Measurements from ENCODE around the gene DET1. TPM values are rescaled to one million over a fixed set of nuclear protein-coding genes. Genes with fewer than 3 reads are reported as not detected.
A peak's percentile ranks its signal among the peaks of the same experiment; 100 is the strongest.
"Not testable (repeated sequence)": the region's sequence is repeated elsewhere in the genome, so short reads cannot be mapped to it uniquely, and the experiment has no call there.

The DET1 gene
- polyA plus RNA-seq: 1.1 TPM

DNA sequence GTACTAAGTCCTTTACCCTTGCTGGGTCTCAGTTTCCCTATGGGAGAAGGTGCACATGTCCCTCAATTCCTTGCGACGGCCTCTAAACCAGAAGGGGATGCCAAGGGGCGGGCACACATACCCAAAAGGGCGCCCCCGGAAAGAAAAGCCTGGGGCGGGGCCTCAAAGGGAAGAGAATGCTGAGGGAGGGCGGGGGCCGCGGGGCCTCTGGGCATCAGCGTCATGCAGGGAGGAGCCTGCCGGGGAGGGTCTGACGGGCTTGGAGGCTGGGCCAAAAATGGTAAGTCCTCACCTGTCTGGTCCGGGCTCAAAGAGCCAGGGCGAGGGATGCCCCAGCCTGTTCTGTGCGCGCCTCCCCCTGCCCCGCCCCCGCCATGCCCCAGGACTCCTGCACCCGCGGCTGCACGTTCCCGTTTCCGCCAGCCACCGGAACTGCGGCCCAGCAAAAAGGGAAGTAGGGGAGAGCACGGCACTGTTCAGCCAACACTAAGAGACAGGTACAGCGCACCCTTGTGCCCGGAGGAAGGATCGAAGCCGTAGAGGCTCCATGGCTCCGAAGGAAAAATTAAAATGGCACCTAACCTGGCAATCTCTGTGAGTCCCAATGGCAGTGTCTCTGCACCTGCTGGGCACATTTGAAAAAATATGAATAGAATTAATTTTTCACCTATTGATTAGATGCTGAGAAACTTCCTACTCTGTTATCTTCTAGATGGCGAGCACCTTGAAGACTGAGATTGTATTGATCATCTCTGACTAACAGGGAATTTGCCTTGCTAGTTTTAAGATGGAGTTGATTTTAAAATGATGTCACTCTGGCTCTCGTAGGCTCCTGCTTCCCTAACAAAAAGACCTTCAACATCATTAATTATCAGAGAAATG lies at the start of gene DET1:
TSS of gene DET1 (minus strand) at position 434 of the 882 bp plus-strand sequence. CDS start 14,976 bp downstream, outside the sequence.
- H3K9me3 Mint-ChIP-seq: no peaks in the 10 kb centered on the region
- H3K36me3 Mint-ChIP-seq: peaks cover 7% of the 10 kb centered on the region
- H3K27me3 Mint-ChIP-seq: no peaks in the 10 kb centered on the region
- peaks cover 5 to 8% (median 7%) of the 10 kb centered on the region in 3 donors for H3K4me1 Mint-ChIP-seq
- peak within 1 kb of the TSS; percentile 92 to 99 (median 96) for H3K4me3 Mint-ChIP-seq
- peak within 1 kb of the TSS; percentile 67 to 98 (median 94) for H3K27ac Mint-ChIP-seq

DNA sequence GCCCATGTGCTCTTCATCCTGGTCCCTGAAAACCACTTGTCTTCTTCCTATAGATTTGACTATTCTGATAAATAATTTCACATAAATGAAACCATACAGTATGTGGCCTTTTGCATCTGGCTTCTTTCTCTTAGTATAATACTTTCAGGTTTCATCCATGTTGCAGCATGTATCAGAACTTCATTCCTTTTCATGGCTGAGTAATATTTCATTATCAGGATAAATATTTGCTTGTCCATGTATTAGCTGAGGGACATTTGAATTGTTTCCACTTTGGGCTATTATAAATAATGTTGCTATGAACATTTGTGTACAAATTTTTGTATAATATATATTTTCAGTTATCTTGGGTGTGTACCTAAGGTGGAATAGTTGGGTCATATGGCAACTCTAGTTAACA lies 44.9 kb upstream of the DET1 start:
- Mint-ChIP-seq H3K27ac (no peak overlapping the region), H3K4me1 (no peaks in the 10 kb centered on the region), H3K36me3 (no peaks in the 10 kb centered on the region), H3K27me3 (peaks cover 3% of the 10 kb centered on the region), H3K4me3 (no peak overlapping the region), H3K9me3 (no peaks in the 10 kb centered on the region)

GRCh38 chr15:88590759-88591158 lies 44.3 kb upstream of the DET1 start:
- Mint-ChIP-seq H3K27ac (no peak overlapping the region), H3K4me3 (no peak overlapping the region), H3K4me1 (no peaks in the 10 kb centered on the region), H3K9me3 (no peaks in the 10 kb centered on the region), H3K27me3 (peaks cover 3% of the 10 kb centered on the region), H3K36me3 (no peaks in the 10 kb centered on the region)

GRCh38 chr15:88586401-88587162 lies 40.1 kb upstream of the DET1 start:
- no peak overlapping the region for H3K27ac Mint-ChIP-seq
- H3K36me3 Mint-ChIP-seq: no peaks in the 10 kb centered on the region
- no peaks in the 10 kb centered on the region for H3K9me3 Mint-ChIP-seq
- peaks cover 3% of the 10 kb centered on the region for H3K27me3 Mint-ChIP-seq
- H3K4me3 Mint-ChIP-seq: no peak overlapping the region
- H3K4me1 Mint-ChIP-seq: no peaks in the 10 kb centered on the region

- no peaks in the 10 kb centered on the region for H3K27me3 Mint-ChIP-seq
- no peaks in the 10 kb centered on the region for H3K9me3 Mint-ChIP-seq
- H3K4me1 Mint-ChIP-seq: no peaks in the 10 kb centered on the region
- H3K27ac Mint-ChIP-seq: no peak overlapping the region
- H3K36me3 Mint-ChIP-seq: no peaks in the 10 kb centered on the region
- no peak overlapping the region for H3K4me3 Mint-ChIP-seq
Measured at GRCh38 chr15:88580532-88580931, 34.1 kb upstream of the DET1 start.

- Mint-ChIP-seq H3K27me3 (peaks cover under 1% of the 10 kb centered on the region), H3K9me3 (peaks cover 0 to 2% (median 0%) of the 10 kb centered on the region in 3 donors), H3K27ac (no peak overlapping the region), H3K4me1 (no peaks in the 10 kb centered on the region), H3K4me3 (no peak overlapping the region), H3K36me3 (no peaks in the 10 kb centered on the region)
Measured at GRCh38 chr15:88579322-88579721, 32.8 kb upstream of the DET1 start.

DNA sequence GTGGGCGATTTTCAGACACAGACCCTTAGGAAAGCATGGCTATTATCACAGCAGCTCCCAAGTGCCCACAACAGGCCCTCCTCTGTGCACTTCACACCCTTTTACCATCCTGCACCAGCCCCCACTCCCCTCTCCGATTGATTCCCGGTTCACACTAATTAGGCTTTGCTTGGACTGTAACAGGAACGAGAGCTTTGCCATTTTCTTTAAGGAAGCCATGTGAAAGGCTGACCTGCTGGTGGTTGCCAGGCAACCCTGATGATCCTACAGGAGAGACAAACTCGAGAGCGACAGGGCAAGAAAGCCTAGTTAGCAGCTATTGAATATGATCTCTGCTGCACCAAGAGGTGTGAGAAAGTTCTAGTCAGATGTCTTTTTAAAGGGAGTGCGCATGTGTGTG lies 28.2 kb upstream of the DET1 start:
- Mint-ChIP-seq H3K27ac (no peak overlapping the region), H3K9me3 (peaks cover 0 to 2% (median 0%) of the 10 kb centered on the region in 3 donors), H3K4me3 (no peak overlapping the region), H3K36me3 (no peaks in the 10 kb centered on the region), H3K27me3 (peaks cover 5% of the 10 kb centered on the region), H3K4me1 (no peaks in the 10 kb centered on the region)

- Mint-ChIP-seq H3K36me3 (no peaks in the 10 kb centered on the region), H3K27me3 (peaks cover 5% of the 10 kb centered on the region), H3K27ac (no peak overlapping the region), H3K9me3 (peaks cover 0 to 2% (median 0%) of the 10 kb centered on the region in 3 donors), H3K4me3 (no peak overlapping the region), H3K4me1 (no peaks in the 10 kb centered on the region)
Measured at GRCh38 chr15:88574077-88574476, 27.6 kb upstream of the DET1 start.

- Mint-ChIP-seq H3K4me1 (peaks cover 0 to 2% (median 0%) of the 10 kb centered on the region in 3 donors), H3K9me3 (peaks cover 0 to 2% (median 0%) of the 10 kb centered on the region in 3 donors), H3K4me3 (no peak overlapping the region), H3K36me3 (peaks cover 6% of the 10 kb centered on the region), H3K27ac (no peak overlapping the region), H3K27me3 (peaks cover 6% of the 10 kb centered on the region)
Measured at GRCh38 chr15:88571852-88572259, 25.4 kb upstream of the DET1 start.

- no peak overlapping the region for H3K4me3 Mint-ChIP-seq
- peaks cover 0 to 2% (median 0%) of the 10 kb centered on the region in 3 donors for H3K4me1 Mint-ChIP-seq
- H3K36me3 Mint-ChIP-seq: peaks cover 8% of the 10 kb centered on the region
- peaks cover 0 to 2% (median 0%) of the 10 kb centered on the region in 3 donors for H3K9me3 Mint-ChIP-seq
- peaks cover 8% of the 10 kb centered on the region for H3K27me3 Mint-ChIP-seq
- H3K27ac Mint-ChIP-seq: no peak overlapping the region
Measured at GRCh38 chr15:88571153-88571851, 24.8 kb upstream of the DET1 start.

- Mint-ChIP-seq H3K27ac (no peak overlapping the region), H3K9me3 (no peaks in the 10 kb centered on the region), H3K4me1 (peaks cover 0 to 2% (median 0%) of the 10 kb centered on the region in 3 donors), H3K36me3 (peaks cover 10% of the 10 kb centered on the region), H3K27me3 (peaks cover 6% of the 10 kb centered on the region), H3K4me3 (no peak overlapping the region)
Measured at GRCh38 chr15:88568589-88568988, 22.1 kb upstream of the DET1 start.

GRCh38 chr15:88564741-88565140 lies 18.3 kb upstream of the DET1 start:
- Mint-ChIP-seq H3K9me3 (no peaks in the 10 kb centered on the region), H3K27me3 (peaks cover 3% of the 10 kb centered on the region)

DNA sequence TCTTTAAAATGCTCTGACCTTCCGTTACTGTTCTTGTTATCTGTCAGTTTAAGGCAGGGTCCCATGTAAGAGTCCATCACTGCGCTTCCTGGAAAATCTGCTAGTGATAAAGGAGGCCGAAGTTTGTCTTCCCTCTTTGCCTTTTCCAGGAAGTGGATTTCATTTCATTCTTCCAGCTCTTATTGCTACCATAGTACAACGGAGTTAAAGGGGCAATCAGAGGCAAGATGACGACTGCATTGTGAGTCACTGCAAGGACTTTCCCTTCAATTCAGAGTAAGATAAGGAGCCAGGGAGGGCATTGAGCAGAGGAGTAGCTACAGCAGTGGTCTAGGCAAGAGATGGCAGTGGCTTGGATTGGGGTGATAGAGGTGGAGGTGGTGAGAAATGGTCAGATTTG lies 17.2 kb upstream of the DET1 start:
- peak overlapping the region in 1 of 3 donors; percentile 94 for H3K27ac Mint-ChIP-seq
- peaks cover 9% of the 10 kb centered on the region for H3K36me3 Mint-ChIP-seq
- peaks cover 6% of the 10 kb centered on the region for H3K27me3 Mint-ChIP-seq
- H3K9me3 Mint-ChIP-seq: peaks cover 0 to 3% (median 0%) of the 10 kb centered on the region in 3 donors
- no peak overlapping the region for H3K4me3 Mint-ChIP-seq
- H3K4me1 Mint-ChIP-seq: no peaks in the 10 kb centered on the region

More at GRCh38 chr15:88564741-88565140, 18.3 kb upstream of the DET1 start:
- Mint-ChIP-seq H3K36me3 (peaks cover 11% of the 10 kb centered on the region), H3K4me3 (no peak overlapping the region), H3K27ac (no peak overlapping the region), H3K4me1 (peaks cover 0 to 2% (median 0%) of the 10 kb centered on the region in 3 donors)

DNA sequence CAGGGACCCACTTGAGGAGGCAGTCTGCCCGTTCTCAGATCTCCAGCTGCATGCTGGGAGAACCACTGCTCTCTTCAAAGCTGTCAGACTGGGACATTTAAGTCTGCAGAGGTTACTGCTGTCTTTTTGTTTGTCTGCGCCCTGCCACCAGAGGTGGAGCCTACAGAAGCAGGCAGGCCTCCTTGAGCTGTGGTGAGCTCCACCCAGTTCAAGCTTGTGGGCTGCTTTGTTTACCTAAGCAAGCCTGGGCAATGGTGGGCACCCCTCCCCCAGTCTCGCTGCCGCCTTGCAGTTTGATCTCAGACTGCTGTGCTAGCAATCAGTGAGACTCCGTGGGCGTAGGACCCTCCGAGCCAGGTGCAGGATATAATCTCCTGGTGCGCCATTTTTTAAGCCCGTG lies 13.1 kb upstream of the DET1 start:
- H3K4me3 Mint-ChIP-seq, H3K4me1 Mint-ChIP-seq, H3K9me3 Mint-ChIP-seq, H3K27me3 Mint-ChIP-seq, H3K27ac Mint-ChIP-seq, H3K36me3 Mint-ChIP-seq: not testable (repeated sequence)

DNA sequence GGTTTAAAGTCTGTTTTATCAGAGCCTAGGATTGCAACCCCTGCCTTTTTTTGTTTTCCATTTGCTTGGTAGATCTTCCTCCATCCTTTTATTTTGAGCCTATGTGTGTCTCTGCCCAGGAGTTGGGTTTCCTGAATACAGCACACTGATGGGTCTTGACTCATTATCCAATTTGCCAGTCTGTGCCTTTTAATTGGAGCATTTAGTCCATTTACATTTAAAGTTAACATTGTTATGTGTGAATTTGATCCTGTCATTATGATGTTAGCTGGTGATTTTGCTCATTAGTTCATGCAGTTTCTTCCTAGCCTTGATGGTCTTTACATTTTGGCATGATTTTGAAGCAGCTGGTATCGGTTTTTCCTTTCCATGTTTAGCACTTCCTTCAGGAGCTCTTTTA lies 11.5 kb upstream of the DET1 start:
- not testable (repeated sequence) for H3K4me3 Mint-ChIP-seq, H3K36me3 Mint-ChIP-seq, H3K9me3 Mint-ChIP-seq, H3K27me3 Mint-ChIP-seq, H3K27ac Mint-ChIP-seq, H3K4me1 Mint-ChIP-seq
